Measurements from ENCODE around the gene CHAF1A.

Gene CHAF1A

GRCh38 chr19:4457654-4458395 lies 55.4 kb downstream of the CHAF1A start, which contains the start of gene UBXN6:
Gene UBXN6 (minus strand): TSS chr19:4457794. CDS start chr19:4457697, 97 bp downstream.
- DNase-seq, result peak; percentile 96

GRCh38 chr19:4464815-4465581 lies 62.6 kb downstream of the CHAF1A start:
- DNase-seq, result no peak

GRCh38 chr19:4467835-4468234 lies 65.4 kb downstream of the CHAF1A start:
- no peak for DNase-seq

GRCh38 chr19:4471403-4472173 lies 69.1 kb downstream of the CHAF1A start:
- peak; percentile 100 for DNase-seq

GRCh38 chr19:4472174-4472974 lies 69.9 kb downstream of the CHAF1A start, which contains the start of gene HDGFL2:
Gene HDGFL2 (plus strand): TSS chr19:4472297. CDS start chr19:4472351, 54 bp downstream.
- DNase-seq, result no peak

- no peak for DNase-seq
These were observed 70.7 kb downstream of the CHAF1A start for GRCh38 chr19:4473011-4473762.

GRCh38 chr19:4473763-4474513 lies 71.5 kb downstream of the CHAF1A start:
- DNase-seq, result no peak

GRCh38 chr19:4474514-4475022 lies 72.1 kb downstream of the CHAF1A start:
- DNase-seq, result peak; percentile 87

- no peak for DNase-seq
These were observed 74.8 kb downstream of the CHAF1A start for GRCh38 chr19:4477034-4477801.

GRCh38 chr19:4482721-4483364 lies 80.4 kb downstream of the CHAF1A start:
- no peak for DNase-seq

GRCh38 chr19:4483385-4483784 lies 80.9 kb downstream of the CHAF1A start:
- DNase-seq, result no peak

GRCh38 chr19:4487572-4487971 lies 85.1 kb downstream of the CHAF1A start:
- DNase-seq, result no peak

GRCh38 chr19:4488496-4488895 lies 86.1 kb downstream of the CHAF1A start:
- DNase-seq, result no peak

- no peak for DNase-seq
These were observed 89.0 kb downstream of the CHAF1A start for GRCh38 chr19:4491446-4491845.

GRCh38 chr19:4492337-4493103 lies 90.1 kb downstream of the CHAF1A start:
- DNase-seq, result no peak
